ENCODE data around the gene SLC6A13.

- TF ChIP-seq EZH2 (IDR thresholded peaks at IDR 0.05; ENCODE audit: insufficient read depth, poor library complexity, severe bottlenecking) (no peak), EZH2phosphoT487 (IDR thresholded peaks at IDR 0.05; ENCODE audit: insufficient read depth, low read depth) (no peak)
Measured at GRCh38 chr12:203462-204260, 59.0 kb downstream of the SLC6A13 start.

Measured in GM23248 (cell line).